Stimulated activated CD4-positive, alpha-beta T cell treated with anti-CD3 and anti-CD28 coated beads, TNF-alpha, amount 100 ng/mL, for 1 hour (primary cell): ENCODE data around the gene ANKRD24.
"Not testable (repeated sequence)": the region's sequence is repeated elsewhere in the genome, so short reads cannot be mapped to it uniquely, and the experiment has no call there.

Experiments
- DNase-seq, 3 donors: peaks; one replicate each; pipeline ENCODE4 v3.0.0-alpha.2; 2020; ENCODE audit warnings: low read depth in 3 of 3, low spot score in 1 of 3

ANKRD24 gene

GRCh38 chr19:4230237-4230636 is 47.7 kb downstream of the ANKRD24 start:
- DNase-seq = not testable (repeated sequence)

GRCh38 chr19:4231521-4231920 is 49.0 kb downstream of the ANKRD24 start:
- DNase-seq = not testable (repeated sequence)

- not testable (repeated sequence) for DNase-seq
These were observed 49.6 kb downstream of the ANKRD24 start for GRCh38 chr19:4232139-4232538.

GRCh38 chr19:4232614-4233281 is 50.3 kb downstream of the ANKRD24 start:
- no peak for DNase-seq

- peak in 2 of 3 donors; percentile 36 to 61 for DNase-seq
These were observed 50.9 kb downstream of the ANKRD24 start for GRCh38 chr19:4233282-4233853.

- no peak for DNase-seq
These were observed 51.8 kb downstream of the ANKRD24 start for GRCh38 chr19:4234142-4234861.

GRCh38 chr19:4234862-4235201 is 52.3 kb downstream of the ANKRD24 start:
- DNase-seq = no peak

GRCh38 chr19:4237510-4237909 is 55.0 kb downstream of the ANKRD24 start:
- DNase-seq = not testable (repeated sequence)

GRCh38 chr19:4238831-4239230 is 56.3 kb downstream of the ANKRD24 start:
- no peak for DNase-seq

GRCh38 chr19:4241824-4242430 is 59.4 kb downstream of the ANKRD24 start:
- DNase-seq = no peak

- not testable (repeated sequence) for DNase-seq
These were observed 63.4 kb downstream of the ANKRD24 start for GRCh38 chr19:4245938-4246337.

GRCh38 chr19:4246767-4247593 is 64.5 kb downstream of the ANKRD24 start, which contains the start of gene YJU2:
Gene YJU2 (plus strand): TSS chr19:4247080. CDS start chr19:4247147, 67 bp downstream.
- DNase-seq = peak; percentile 94 to 99 (median 95)

- DNase-seq = no peak
These were observed 74.1 kb downstream of the ANKRD24 start for GRCh38 chr19:4256563-4256962.

- no peak for DNase-seq
These were observed 74.5 kb downstream of the ANKRD24 start for GRCh38 chr19:4257025-4257424.

- no peak for DNase-seq
These were observed 75.7 kb downstream of the ANKRD24 start for GRCh38 chr19:4258181-4258580.

GRCh38 chr19:4260613-4261191 is 78.2 kb downstream of the ANKRD24 start:
- DNase-seq = no peak

- no peak for DNase-seq
These were observed 82.3 kb downstream of the ANKRD24 start for GRCh38 chr19:4264812-4265211.

- no peak for DNase-seq
These were observed 83.9 kb downstream of the ANKRD24 start for GRCh38 chr19:4266253-4267000.

- peak; percentile 11 to 59 (median 17) for DNase-seq
These were observed 84.8 kb downstream of the ANKRD24 start for GRCh38 chr19:4267101-4267900.
